HUDEP-2 (cell line): ENCODE measurements around the gene DDX60.
"Not testable (repeated sequence)": the region's sequence is repeated elsewhere in the genome, so short reads cannot be mapped to it uniquely, and the experiment has no call there.

Source experiments
- DNase-seq, 76 experiments: peaks; one replicate each; lab custom pipeline; 2025; ENCODE audit not compliant: unreplicated experiment in 76 of 76; lab: John Stamatoyannopoulos, UW

Gene DDX60, protein sequence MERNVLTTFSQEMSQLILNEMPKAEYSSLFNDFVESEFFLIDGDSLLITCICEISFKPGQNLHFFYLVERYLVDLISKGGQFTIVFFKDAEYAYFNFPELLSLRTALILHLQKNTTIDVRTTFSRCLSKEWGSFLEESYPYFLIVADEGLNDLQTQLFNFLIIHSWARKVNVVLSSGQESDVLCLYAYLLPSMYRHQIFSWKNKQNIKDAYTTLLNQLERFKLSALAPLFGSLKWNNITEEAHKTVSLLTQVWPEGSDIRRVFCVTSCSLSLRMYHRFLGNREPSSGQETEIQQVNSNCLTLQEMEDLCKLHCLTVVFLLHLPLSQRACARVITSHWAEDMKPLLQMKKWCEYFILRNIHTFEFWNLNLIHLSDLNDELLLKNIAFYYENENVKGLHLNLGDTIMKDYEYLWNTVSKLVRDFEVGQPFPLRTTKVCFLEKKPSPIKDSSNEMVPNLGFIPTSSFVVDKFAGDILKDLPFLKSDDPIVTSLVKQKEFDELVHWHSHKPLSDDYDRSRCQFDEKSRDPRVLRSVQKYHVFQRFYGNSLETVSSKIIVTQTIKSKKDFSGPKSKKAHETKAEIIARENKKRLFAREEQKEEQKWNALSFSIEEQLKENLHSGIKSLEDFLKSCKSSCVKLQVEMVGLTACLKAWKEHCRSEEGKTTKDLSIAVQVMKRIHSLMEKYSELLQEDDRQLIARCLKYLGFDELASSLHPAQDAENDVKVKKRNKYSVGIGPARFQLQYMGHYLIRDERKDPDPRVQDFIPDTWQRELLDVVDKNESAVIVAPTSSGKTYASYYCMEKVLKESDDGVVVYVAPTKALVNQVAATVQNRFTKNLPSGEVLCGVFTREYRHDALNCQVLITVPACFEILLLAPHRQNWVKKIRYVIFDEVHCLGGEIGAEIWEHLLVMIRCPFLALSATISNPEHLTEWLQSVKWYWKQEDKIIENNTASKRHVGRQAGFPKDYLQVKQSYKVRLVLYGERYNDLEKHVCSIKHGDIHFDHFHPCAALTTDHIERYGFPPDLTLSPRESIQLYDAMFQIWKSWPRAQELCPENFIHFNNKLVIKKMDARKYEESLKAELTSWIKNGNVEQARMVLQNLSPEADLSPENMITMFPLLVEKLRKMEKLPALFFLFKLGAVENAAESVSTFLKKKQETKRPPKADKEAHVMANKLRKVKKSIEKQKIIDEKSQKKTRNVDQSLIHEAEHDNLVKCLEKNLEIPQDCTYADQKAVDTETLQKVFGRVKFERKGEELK (N-terminal part only)

GRCh38 chr4:168318266-168318895 is at the start of gene DDX60:
Gene DDX60 (minus strand): TSS chr4:168318752. CDS start chr4:168311259, 7,493 bp downstream.
- DNase-seq: peak in 66 of 76 experiments; percentile 1 to 70 (median 34)

- DNase-seq: peak in 1 of 76 experiments; percentile 2
Observed at GRCh38 chr4:168367065-168367464, 48.5 kb upstream of the DDX60 start.

- no peak for DNase-seq
Observed at GRCh38 chr4:168362025-168362401, 43.5 kb upstream of the DDX60 start.

DNA sequence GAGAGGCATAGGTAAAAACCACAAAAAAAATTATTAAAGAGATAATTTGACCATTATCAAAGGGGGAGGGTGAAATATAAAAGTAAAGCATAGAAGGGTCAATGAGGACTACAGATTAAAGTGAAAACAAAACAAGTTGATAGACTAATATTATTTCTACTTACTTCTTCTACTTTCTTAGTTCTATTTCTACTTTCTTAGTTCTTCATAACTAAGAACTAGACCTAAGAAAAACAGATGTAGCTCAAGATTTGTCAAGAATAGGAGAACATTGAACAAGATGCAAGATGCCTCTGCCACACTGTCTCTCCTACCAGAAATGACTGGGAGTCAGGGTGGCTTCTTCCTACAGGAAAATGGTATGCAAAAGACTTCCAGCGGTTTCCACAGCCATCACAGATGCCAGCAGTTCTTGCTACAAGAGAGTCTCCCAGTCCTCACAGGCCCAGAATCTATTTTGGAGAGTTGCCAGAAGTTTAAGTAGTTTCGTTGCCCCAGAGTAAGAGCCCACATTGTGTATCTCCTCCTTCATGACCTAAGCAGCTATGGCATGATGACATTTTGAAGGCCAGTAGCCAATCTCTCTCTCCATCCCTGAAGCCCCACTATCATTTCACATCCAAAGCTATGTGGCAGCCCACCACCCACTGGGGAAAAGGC is 42.9 kb upstream of the DDX60 start:
- no peak for DNase-seq

- DNase-seq: no peak
Observed at GRCh38 chr4:168360271-168360670, 41.7 kb upstream of the DDX60 start.

GRCh38 chr4:168357941-168358340 is 39.4 kb upstream of the DDX60 start:
- DNase-seq: no peak

DNA sequence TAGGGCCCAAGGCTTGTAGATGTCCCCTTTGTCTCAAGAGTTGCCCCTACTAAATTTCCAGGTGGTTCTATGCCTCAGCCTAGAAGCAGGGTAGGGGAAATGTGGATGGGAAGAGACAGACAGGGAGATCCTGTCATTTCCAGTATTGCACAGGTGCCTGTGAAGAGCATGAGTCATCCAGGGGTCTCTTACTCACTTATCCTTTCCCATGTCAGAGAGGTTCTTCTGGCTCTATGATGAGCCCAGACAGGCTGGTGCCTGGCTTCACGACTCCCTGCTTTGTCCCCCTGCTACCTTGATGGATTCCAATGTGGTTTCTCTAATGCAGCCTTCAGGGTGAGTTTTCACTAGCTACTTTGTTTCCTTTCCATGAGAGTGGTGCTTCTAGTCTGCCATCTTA is 35.2 kb upstream of the DDX60 start:
- DNase-seq: no peak

- no peak for DNase-seq
Observed at GRCh38 chr4:168337550-168337940, 19.0 kb upstream of the DDX60 start.

DNA sequence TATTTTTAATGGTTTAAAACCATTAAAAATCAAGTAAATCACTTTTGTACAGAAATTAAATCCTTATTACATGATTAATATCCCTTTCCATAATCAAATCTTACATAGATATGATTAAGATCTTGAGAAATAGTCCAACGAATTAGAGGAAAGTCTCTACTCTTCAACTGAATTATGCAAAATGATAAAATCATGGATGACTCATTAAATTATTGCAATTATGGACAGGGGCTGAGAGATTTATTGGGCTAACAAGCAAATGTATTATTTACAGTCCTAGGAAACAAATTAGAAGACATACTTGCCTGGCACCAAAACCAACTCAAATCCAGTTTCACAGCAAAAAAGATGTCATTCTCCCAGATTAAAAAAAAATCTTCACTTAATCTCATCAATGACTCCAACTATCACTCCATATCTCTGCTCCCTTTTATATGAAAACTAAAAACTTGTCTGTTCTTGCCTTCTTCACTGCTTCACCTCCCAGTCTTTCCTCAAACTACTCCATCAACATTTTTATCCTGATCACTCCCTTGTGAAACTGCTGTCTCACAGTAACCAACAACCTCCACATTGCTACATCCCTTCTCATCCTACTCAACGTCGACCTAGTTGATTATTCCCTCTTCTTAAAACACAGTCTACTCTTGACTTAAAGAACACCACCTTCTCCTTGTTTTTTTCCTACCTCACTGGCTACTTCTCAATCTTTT is 18.4 kb upstream of the DDX60 start:
- no peak for DNase-seq

DNA sequence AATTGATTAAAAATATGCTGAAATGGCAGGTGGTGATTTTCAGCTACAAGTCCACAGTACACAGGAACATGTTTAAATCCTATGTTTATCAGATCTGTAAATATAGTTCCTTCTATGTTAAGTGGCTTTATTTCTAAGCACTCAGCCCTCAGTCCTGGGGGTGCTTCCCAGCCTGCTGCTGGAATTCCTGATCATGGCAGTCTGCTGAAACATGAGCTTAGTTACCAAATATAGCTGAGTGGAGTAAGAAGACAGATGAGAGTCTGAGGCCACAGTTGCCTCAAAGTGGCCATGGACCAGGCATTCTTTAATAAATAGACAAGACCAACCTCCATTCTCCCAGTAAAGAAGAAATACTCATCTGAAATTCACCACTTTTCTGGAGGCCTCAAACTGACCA is 17.1 kb upstream of the DDX60 start:
- DNase-seq: no peak

DNA sequence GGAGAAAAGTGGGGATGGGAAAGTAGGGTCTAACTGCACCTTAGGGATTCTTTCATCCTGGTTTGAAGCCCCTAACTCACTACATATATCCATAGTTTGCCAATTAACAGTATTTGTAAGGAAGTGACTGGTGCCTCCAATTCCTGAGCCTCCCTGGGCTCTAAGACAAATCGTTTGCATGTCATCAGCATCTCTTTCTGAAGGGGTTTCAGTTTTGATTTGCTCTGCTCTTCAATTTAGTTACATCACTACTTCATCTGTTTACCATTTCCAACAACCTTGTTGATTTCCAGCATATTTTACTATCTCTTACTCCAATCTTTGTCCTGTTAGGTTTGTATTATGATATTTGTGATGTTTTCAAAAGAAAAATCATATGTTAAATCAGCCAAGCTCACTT is 15.5 kb upstream of the DDX60 start:
- no peak for DNase-seq

DNA sequence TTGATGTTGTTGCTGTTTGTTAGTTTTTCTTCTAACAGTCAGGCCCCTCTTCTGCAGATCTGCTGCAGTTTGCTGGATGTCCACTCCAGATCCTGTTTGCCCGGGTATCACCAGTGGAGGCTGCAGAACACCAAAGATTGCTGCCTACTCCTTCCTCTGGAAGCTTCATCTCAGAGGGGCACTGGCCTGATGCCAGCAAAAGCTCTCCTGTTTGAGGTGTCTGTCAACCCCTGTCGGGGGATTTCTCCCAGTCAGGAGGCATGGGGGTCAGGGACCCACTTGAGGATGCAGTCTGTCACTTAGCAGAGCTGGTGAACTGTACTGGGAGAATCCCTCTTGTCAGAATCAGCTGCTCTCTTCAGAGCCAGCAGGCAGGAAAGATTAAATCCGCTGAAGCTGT is 12.0 kb upstream of the DDX60 start:
- not testable (repeated sequence) for DNase-seq

DNA sequence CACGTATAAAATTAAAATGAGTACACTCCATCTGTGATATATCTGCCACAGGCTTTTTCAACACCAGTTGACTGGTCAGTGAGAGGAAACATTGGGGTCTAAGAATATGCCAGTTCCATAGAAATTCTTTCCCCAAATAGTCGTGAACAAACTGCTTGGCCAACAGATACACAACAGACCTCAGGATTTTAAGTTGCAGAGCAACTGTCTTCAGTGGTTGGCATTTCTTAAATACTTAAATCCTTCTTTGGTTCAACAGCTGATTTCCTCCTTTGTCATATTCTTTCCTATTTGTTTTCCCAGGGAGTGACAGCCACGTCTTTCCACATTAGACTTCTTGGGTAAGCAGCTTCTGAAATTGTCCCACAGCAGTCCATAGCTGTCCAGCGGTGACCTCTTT is 7.0 kb upstream of the DDX60 start:
- no peak for DNase-seq

GRCh38 chr4:168321006-168321405 is 2.5 kb upstream of the DDX60 start:
- DNase-seq: peak in 4 of 76 experiments; percentile 1 to 21 (median 8)

GRCh38 chr4:168319486-168320019 is 1.0 kb upstream of the DDX60 start:
- DNase-seq: peak in 1 of 76 experiments; percentile 7

GRCh38 chr4:168317621-168318020 is 931 bp downstream of the DDX60 start:
- DNase-seq: no peak

GRCh38 chr4:168309781-168310180 is 8.8 kb downstream of the DDX60 start:
- DNase-seq: peak in 60 of 76 experiments; percentile 1 to 87 (median 58)

DNA sequence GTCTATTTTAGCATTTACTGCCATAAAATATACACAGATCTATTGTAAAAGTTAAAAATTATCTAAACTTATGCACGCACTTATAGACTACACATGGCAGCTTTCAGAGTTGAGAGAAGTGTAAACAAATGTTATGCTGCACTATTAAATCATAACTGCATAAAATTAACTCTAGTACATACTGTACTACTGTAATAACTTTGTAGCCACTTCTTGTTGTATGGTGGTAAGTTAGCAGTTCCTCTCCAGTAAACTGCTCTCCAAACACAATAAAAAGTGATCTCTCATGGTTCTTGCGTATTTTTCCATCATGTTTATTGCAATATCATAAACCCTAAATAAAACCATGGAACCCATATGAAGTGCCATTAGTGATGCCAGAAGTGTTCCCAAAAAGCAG is 9.6 kb downstream of the DDX60 start:
- no peak for DNase-seq

GRCh38 chr4:168306476-168306875 is 12.1 kb downstream of the DDX60 start:
- no peak for DNase-seq
